ENCODE results near the gene FZD10. TPM values are rescaled to one million over a fixed set of nuclear protein-coding genes. Genes with fewer than 3 reads are reported as not detected.

FZD10 gene
- total and polyA plus RNA-seq, 2 of the 4 experiments (the other 2 are of a cell fraction) = not detected

DNA sequence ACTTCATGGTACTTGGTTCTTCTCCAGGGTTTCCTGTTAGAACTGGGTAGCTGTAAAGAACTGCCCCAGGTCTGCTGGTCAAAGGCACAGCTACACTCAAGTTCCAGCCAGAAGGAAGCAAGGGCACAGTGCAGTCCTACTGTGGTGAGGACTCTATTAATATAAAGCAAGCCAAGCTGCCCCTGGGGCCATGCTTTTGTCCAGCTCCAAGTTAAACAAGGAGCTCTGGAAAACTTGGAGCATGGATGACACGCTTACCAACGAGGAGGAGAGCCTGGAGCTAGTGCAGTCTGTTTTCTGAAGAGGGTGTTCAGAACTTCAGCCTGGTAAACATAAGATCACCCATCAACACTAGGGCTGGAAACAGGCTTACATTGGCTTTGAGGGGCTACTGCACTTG lies 4.0 kb downstream of the FZD10 start:
- no CpG with 5 or more reads among the region's 2 CpGs for WGBS, 2 experiments (ENCODE audit: extremely low coverage in 2 of 2, insufficient read length in 1 of 2)

More for the DNA sequence above, 4.0 kb downstream of the FZD10 start:
- H3K14ac ChIP-seq (replicated peaks; ENCODE audit: low read depth, low read length) = no peak overlapping the region
- no peak overlapping the region for H3K4me2 ChIP-seq (ENCODE audit: low read depth, low read length)
- no peaks in the 10 kb centered on the region for H3K36me3 ChIP-seq (ENCODE audit: control insufficient read depth, insufficient read depth, low read length)
- H2AK5ac ChIP-seq (ENCODE audit: low read depth, low read length) = no peak overlapping the region
- no TSS peak for BruUV-seq (replicated peaks)
- H2BK15ac ChIP-seq (ENCODE audit: low read depth, low read length) = no peak overlapping the region
- H3K27ac ChIP-seq (ENCODE audit: insufficient read depth, low read length) = no peak overlapping the region
- H2BK5ac ChIP-seq (ENCODE audit: low read depth, low read length, poor library complexity, severe bottlenecking) = no peak overlapping the region
- no peak overlapping the region for H3K18ac ChIP-seq (ENCODE audit: low read depth, low read length)
- H3K9me3 ChIP-seq (ENCODE audit: control insufficient read depth, insufficient read depth, low read length) = peaks cover 15% of the 10 kb centered on the region; the same call in 1 of the 2 replicates
- no peaks in the 10 kb centered on the region for H4K20me1 ChIP-seq (ENCODE audit: insufficient read depth, low read length)
- ATAC-seq (ENCODE audit: low read depth) (no peak), DNase-seq (no peak)
- H3K4me1 ChIP-seq (ENCODE audit: control insufficient read depth, insufficient read depth, low read length) = no peaks in the 10 kb centered on the region
- no peak overlapping the region for H4K91ac ChIP-seq (ENCODE audit: insufficient read depth, low read depth, low read length)
- H3K9me1 ChIP-seq (ENCODE audit: insufficient read depth, low read length) = no peaks in the 10 kb centered on the region
- no peak overlapping the region for H3K23ac ChIP-seq (ENCODE audit: low read depth, low read length)
- ChIA-PET CTCF (no interaction called here), POLR2A (ENCODE audit: unreplicated experiment) (no interaction called here)
- H2BK120ac ChIP-seq (ENCODE audit: low read depth, low read length) = no peak overlapping the region
- no peak for TF ChIP-seq MAZ (IDR thresholded peaks at IDR 0.05; ENCODE audit: borderline replicate concordance, low read depth, low read length)
- H3K79me1 ChIP-seq (ENCODE audit: low read depth in 1 of 2, low read length in 2 of 2) = no peaks in the 10 kb centered on the region
- H3K27me3 ChIP-seq (ENCODE audit: control insufficient read depth, insufficient read depth, low read length) = no peaks in the 10 kb centered on the region
- no peak overlapping the region for H3K9ac ChIP-seq (ENCODE audit: low read depth, low read length)
- in situ Hi-C loops (cut with MboI; ENCODE audit: low sequenced_read_pairs) (no loop called here), intact Hi-C loops (cut with micrococcal nuclease) (no loop called here), dilution Hi-C loops (cut with HindIII; ENCODE audit: low sequenced_read_pairs, unreplicated experiment) (no loop called here)
- H2BK20ac ChIP-seq (ENCODE audit: low read depth, low read length) = no peak overlapping the region
- no peak overlapping the region for H3K4ac ChIP-seq (ENCODE audit: low read depth, low read length)
- no peak overlapping the region for H3K56ac ChIP-seq (ENCODE audit: extremely low read depth, insufficient read depth, low read length)
- H2AK9ac ChIP-seq (replicated peaks; ENCODE audit: low read depth, low read length, poor library complexity) = no peak overlapping the region
- H4K8ac ChIP-seq (ENCODE audit: low read depth in 2 of 2, low read length in 2 of 2) = no peak overlapping the region
- no peak overlapping the region for H3K4me3 ChIP-seq (ENCODE audit: insufficient read depth, low read depth, low read length)
- H4K5ac ChIP-seq (ENCODE audit: low read depth, low read length) = no peak overlapping the region
- no peak overlapping the region for H2AFZ ChIP-seq (replicated peaks; ENCODE audit: low read length, poor library complexity)

All from IMR-90 (cell line).